CD4-positive, alpha-beta memory T cell (primary cell): Measurements from ENCODE around the gene NDUFS1. TPM values are rescaled to one million over a fixed set of nuclear protein-coding genes. Genes with fewer than 3 reads are reported as not detected.
"Not testable (repeated sequence)": the region's sequence is repeated elsewhere in the genome, so short reads cannot be mapped to it uniquely, and the experiment has no call there.

Experiments
- CTCF ChIA-PET: fragments of 350-600 bp; sonication (Branson Sonifier 250); formaldehyde crosslinking; loops from one replicate; lab custom pipeline; 2021; ENCODE audit warnings: inconsistent platforms; ENCODE audit not compliant: partially characterized antibody; lab: Charles Lee
- POLR2A ChIA-PET: fragments of 350-600 bp; sonication (Branson Sonifier 250); formaldehyde crosslinking; loops from one replicate; lab custom pipeline; 2021; ENCODE audit not compliant: partially characterized antibody; lab: Charles Lee
- DNase-seq, 5 donors: peaks; one replicate each; pipeline versions ENCODE4 v3.0.0 to v3.0.0-alpha.2; 2020 to 2022; ENCODE audit warnings: mixed read lengths in 1 of 5
- H3K27ac ChIP-seq: one replicate; pipeline ENCODE4 v1.7.0; 2013; ENCODE audit warnings: low read depth, low read length
- H3K27me3 ChIP-seq: 2 replicates; pipeline ENCODE4 v1.7.0; 2013; ENCODE audit warnings: mild to moderate bottlenecking, low read length, moderate library complexity; ENCODE audit not compliant: insufficient read depth
- H3K36me3 ChIP-seq: 2 replicates; pipeline ENCODE4 v1.7.0; 2013; ENCODE audit warnings: mild to moderate bottlenecking, low read length, moderate library complexity; ENCODE audit not compliant: insufficient read depth
- H3K4me1 ChIP-seq: 2 replicates; pipeline ENCODE4 v1.7.0; 2013; ENCODE audit warnings: mild to moderate bottlenecking, low read length, moderate library complexity; ENCODE audit not compliant: insufficient read depth
- H3K4me3 ChIP-seq, 2 donors: one replicate each; pipeline ENCODE4 v1.7.0; 2013; ENCODE audit warnings: low read length in 2 of 2, mild to moderate bottlenecking in 1 of 2
- H3K9me3 ChIP-seq, 2 donors: one replicate each; pipeline ENCODE4 v1.7.0; 2013; ENCODE audit warnings: low read length in 2 of 2, control low read depth in 1 of 2; ENCODE audit not compliant: control insufficient read depth in 1 of 2
- H3K27ac Mint-ChIP-seq, 7 donors: one replicate each; pipeline ENCODE4 v1.8.0; 2020 to 2021; ENCODE audit warnings: mixed read lengths in 7 of 7, mild to moderate bottlenecking in 6 of 7, inconsistent platforms in 3 of 7, moderate library complexity in 3 of 7
- H3K27me3 Mint-ChIP-seq, 2 donors: one replicate each; pipeline ENCODE4 v1.8.0; 2020 to 2021; ENCODE audit warnings: mixed read lengths in 2 of 2
- H3K36me3 Mint-ChIP-seq, 2 donors: one replicate each; pipeline ENCODE4 v1.8.0; 2020 to 2021; ENCODE audit warnings: mixed read lengths in 2 of 2, inconsistent platforms in 1 of 2, mild to moderate bottlenecking in 1 of 2
- H3K4me1 Mint-ChIP-seq, 4 donors: one replicate each; pipeline ENCODE4 v1.8.0; 2020 to 2021; ENCODE audit warnings: mixed read lengths in 4 of 4, mild to moderate bottlenecking in 1 of 4
- H3K4me3 Mint-ChIP-seq, 8 donors: one replicate each; pipeline ENCODE4 v1.8.0; 2020 to 2021; ENCODE audit warnings: mixed read lengths in 8 of 8, mild to moderate bottlenecking in 7 of 8, moderate library complexity in 6 of 8, inconsistent platforms in 3 of 8
- H3K9me3 Mint-ChIP-seq, 8 donors: one replicate each; pipeline ENCODE4 v1.8.0; 2020 to 2021; ENCODE audit warnings: mixed read lengths in 8 of 8, mild to moderate bottlenecking in 5 of 8, inconsistent platforms in 3 of 8, moderate library complexity in 1 of 8
- intact Hi-C: fragments of 100-400 bp; cut with micrococcal nuclease; formaldehyde crosslinking; loops from one replicate; pipeline ENCODE4 v1.15.1; 2023
- polyA plus RNA-seq, 2 donors: library from polyadenylated mRNA; unstranded; fragments of 300-500 nt; fragmentation: Illumina TruSeq; gene quantifications; one replicate each; pipeline ENCODE4 v1.2.3, GENCODE V29; 2021
- total RNA-seq, 2 experiments: library from RNA; stranded (reverse); gene quantifications; one replicate each; pipeline ENCODE4 v1.2.3, GENCODE V29; 2021

Gene NDUFS1
- total and polyA plus RNA-seq, 4 experiments from 2014 or later: 32.1 to 57.6 (median 52.8) TPM

DNA sequence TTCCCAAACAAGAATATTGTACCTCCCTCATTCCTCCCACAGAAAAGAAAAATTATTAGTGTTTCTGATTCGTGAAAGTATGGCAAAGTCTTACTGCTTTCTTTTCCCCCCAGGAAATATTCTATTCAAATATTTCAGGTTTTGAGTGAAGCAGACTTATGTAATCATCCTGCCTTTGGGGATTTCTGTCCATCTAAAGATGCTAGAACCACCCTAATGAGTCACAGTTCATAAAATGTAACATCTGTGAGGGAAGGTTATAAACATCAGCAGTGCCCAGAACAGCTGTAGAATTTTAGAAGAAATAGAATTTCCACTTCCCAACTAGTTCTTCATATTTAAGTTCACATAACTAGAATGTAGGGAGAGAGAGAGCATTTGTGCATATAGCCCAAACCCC, 39.4 kb upstream of the NDUFS1 start:
- Mint-ChIP-seq H3K9me3 (peaks cover 0 to 2% (median 0%) of the 10 kb centered on the region in 8 donors), H3K4me1 (no peaks in the 10 kb centered on the region), H3K27me3 (peaks cover 10 to 14% of the 10 kb centered on the region in 2 donors), H3K36me3 (no peaks in the 10 kb centered on the region), H3K4me3 (no peak overlapping the region), H3K27ac (no peak overlapping the region)
- CTCF ChIA-PET: no interaction called here
- H3K9me3 ChIP-seq: no peaks in the 10 kb centered on the region
- H3K4me1 ChIP-seq: no peaks in the 10 kb centered on the region
- no peaks in the 10 kb centered on the region for H3K27me3 ChIP-seq
- H3K36me3 ChIP-seq: no peaks in the 10 kb centered on the region
- POLR2A ChIA-PET: no interaction called here
- intact Hi-C loops: no loop called here
- H3K4me3 ChIP-seq: no peak overlapping the region
- no peak for DNase-seq
- H3K27ac ChIP-seq: no peak overlapping the region

DNA sequence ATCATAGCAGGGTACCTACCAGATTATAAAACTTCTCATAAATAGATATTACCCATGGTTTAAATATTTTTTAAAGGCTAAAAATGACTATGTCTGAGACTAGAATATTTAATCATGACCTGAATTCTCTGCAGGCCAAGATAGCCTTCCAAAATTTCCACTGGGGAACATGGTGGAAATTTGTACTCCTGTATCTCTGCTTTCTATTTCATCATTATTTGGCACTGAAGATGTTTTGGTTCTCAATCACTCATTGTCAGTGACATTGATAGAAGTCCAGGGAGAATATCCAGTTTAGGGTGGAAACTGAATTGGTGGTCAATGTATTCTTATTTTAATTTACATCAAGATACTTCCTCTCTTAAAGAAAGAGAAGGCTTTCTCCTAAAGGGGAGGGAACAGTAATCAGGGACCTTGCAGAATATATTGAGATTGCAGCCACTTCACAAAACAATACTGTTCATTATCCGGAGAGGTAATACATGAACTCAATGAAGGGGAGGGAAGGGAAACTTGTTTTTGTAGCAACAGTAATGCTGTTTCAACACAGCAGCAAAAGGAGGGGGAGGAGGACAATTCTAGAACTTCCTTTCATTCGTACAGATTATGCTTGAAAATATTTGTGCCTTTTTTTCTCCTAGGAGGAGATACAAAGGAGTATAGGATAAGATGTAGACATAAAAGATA, 34.6 kb upstream of the NDUFS1 start:
- Histone ChIP-seq H3K4me1 (no peaks in the 10 kb centered on the region), H3K36me3 (no peaks in the 10 kb centered on the region), H3K9me3 (no peaks in the 10 kb centered on the region), H3K27me3 (no peaks in the 10 kb centered on the region), H3K27ac (no peak overlapping the region), H3K4me3 (no peak overlapping the region)
- Mint-ChIP-seq H3K9me3 (no peaks in the 10 kb centered on the region), H3K36me3 (no peaks in the 10 kb centered on the region), H3K4me3 (no peak overlapping the region), H3K27ac (no peak overlapping the region), H3K4me1 (peaks cover 0 to 3% (median under 1%) of the 10 kb centered on the region in 4 donors), H3K27me3 (peaks cover 8 to 10% of the 10 kb centered on the region in 2 donors)
- POLR2A ChIA-PET: no interaction called here
- CTCF ChIA-PET: no interaction called here
- intact Hi-C loops: no loop called here
- no peak for DNase-seq

DNA sequence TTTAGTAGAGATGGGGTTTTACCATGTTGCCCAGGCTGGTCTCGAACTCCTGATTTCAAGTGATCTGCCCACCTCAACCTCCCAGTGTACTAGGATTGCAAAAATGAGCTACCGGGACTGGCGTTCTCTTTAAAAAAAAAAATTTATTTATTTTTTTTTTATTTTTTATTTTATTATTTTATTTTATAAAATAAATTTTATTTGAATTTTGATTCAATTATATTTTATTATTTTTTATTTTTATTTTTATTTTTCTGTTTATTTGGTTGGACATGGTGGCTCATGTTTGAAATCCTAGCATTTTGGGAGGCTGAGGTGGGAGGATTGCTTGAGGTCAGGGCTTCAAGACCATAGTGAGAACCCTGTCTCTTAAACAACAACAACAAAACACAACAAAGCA, 32.9 kb upstream of the NDUFS1 start:
- no peak overlapping the region for H3K27ac ChIP-seq
- no peaks in the 10 kb centered on the region for H3K27me3 ChIP-seq
- H3K4me1 ChIP-seq: no peaks in the 10 kb centered on the region
- no peaks in the 10 kb centered on the region for H3K9me3 Mint-ChIP-seq
- H3K36me3 Mint-ChIP-seq: no peaks in the 10 kb centered on the region
- no peak for DNase-seq
- H3K27me3 Mint-ChIP-seq: peaks cover 4 to 7% of the 10 kb centered on the region in 2 donors
- no peak overlapping the region for H3K4me3 ChIP-seq
- H3K27ac Mint-ChIP-seq: no peak overlapping the region
- no peak overlapping the region for H3K4me3 Mint-ChIP-seq
- ChIA-PET CTCF (interaction anchor here (0.7 kb wide), 1 partner anchor 256 kb away, joined by 3 read pairs; no protein-coding TSS in a partner anchor), POLR2A (no interaction called here)
- intact Hi-C loops: no loop called here
- H3K36me3 ChIP-seq: no peaks in the 10 kb centered on the region
- peaks cover 0 to 3% (median under 1%) of the 10 kb centered on the region in 4 donors for H3K4me1 Mint-ChIP-seq
- no peaks in the 10 kb centered on the region for H3K9me3 ChIP-seq

DNA sequence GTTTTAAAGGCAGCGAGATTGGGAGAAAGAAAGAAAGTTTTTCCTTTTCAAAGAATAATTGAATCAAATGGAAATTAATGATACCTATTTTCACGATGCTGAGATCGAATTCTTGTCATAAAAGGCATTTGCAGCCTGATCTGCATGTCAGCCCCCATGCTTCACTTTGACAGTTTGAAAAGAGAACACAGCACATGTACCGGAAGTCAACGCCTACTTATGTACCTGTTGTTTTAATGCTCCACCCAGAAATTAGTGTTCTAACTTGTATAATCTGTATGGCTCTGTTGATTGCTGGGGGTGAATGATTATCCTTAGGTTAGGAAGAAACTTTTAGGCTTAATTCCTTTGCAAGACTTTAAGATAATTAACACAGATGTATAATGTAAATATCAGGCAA, 31.4 kb upstream of the NDUFS1 start:
- Histone ChIP-seq H3K9me3 (no peaks in the 10 kb centered on the region), H3K36me3 (no peaks in the 10 kb centered on the region), H3K27ac (no peak overlapping the region), H3K27me3 (no peaks in the 10 kb centered on the region), H3K4me1 (no peaks in the 10 kb centered on the region), H3K4me3 (no peak overlapping the region)
- intact Hi-C loops: no loop called here
- peaks cover 4 to 6% of the 10 kb centered on the region in 2 donors for H3K27me3 Mint-ChIP-seq
- CTCF ChIA-PET: no interaction called here
- no peak overlapping the region for H3K4me3 Mint-ChIP-seq
- no peak overlapping the region for H3K27ac Mint-ChIP-seq
- DNase-seq: no peak
- H3K36me3 Mint-ChIP-seq: no peaks in the 10 kb centered on the region
- H3K9me3 Mint-ChIP-seq: no peaks in the 10 kb centered on the region
- peaks cover 0 to 3% (median under 1%) of the 10 kb centered on the region in 4 donors for H3K4me1 Mint-ChIP-seq
- POLR2A ChIA-PET: no interaction called here

DNA sequence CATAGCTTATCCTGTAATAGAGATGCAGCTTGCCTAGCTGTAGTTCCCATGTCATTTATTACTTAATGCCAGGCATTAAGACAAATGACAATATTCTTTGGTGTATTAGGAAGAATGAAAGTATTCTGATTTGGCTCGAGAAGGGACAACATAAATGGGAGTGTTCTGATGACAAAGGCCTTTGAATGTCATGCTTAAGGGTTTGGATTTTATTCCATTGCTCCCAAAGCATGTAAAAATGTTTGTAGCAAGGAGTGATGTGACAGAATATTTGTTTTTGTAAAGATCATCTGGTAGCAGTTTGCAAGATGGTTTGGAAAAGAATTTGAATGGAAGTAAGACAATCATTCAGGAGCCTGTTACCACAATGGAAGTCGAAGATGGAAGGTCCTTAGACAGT, 30.9 kb upstream of the NDUFS1 start:
- DNase-seq: no peak
- no peaks in the 10 kb centered on the region for H3K9me3 Mint-ChIP-seq
- H3K36me3 ChIP-seq: no peaks in the 10 kb centered on the region
- no peaks in the 10 kb centered on the region for H3K27me3 ChIP-seq
- no peak overlapping the region for H3K27ac Mint-ChIP-seq
- peaks cover 0 to 3% (median under 1%) of the 10 kb centered on the region in 4 donors for H3K4me1 Mint-ChIP-seq
- POLR2A ChIA-PET: no interaction called here
- H3K4me1 ChIP-seq: no peaks in the 10 kb centered on the region
- no peaks in the 10 kb centered on the region for H3K9me3 ChIP-seq
- no peak overlapping the region for H3K27ac ChIP-seq
- H3K27me3 Mint-ChIP-seq: peaks cover under 1 to 5% of the 10 kb centered on the region in 2 donors
- intact Hi-C loops: no loop called here
- no peak overlapping the region for H3K4me3 Mint-ChIP-seq
- H3K4me3 ChIP-seq: no peak overlapping the region
- no peaks in the 10 kb centered on the region for H3K36me3 Mint-ChIP-seq
- CTCF ChIA-PET: no interaction called here

DNA sequence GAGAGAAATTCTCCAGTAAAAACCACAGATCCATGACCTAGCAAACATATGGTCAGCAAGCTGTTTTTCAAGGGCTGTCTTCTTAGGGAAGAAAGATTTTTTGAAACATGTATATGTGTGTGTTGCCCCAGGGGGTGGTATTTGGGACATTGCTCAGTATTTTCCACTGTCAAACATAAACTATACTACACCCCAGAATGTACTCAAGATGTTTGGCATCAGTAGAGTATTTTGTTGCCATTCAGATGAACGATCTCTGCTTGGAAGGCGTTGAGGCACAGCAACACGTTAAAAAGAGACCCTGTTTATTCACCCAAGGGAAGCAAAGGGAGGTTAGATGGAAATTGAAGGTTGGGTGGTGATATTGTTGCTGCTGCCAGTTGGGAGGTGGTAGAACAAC, 30.4 kb upstream of the NDUFS1 start:
- ChIA-PET POLR2A (no interaction called here), CTCF (no interaction called here)
- no peak for DNase-seq
- H3K27me3 ChIP-seq: no peaks in the 10 kb centered on the region
- H3K27ac ChIP-seq: no peak overlapping the region
- H3K36me3 ChIP-seq: no peaks in the 10 kb centered on the region
- H3K4me3 ChIP-seq: no peak overlapping the region
- Mint-ChIP-seq H3K27ac (no peak overlapping the region), H3K4me1 (peaks cover 0 to 3% (median under 1%) of the 10 kb centered on the region in 4 donors), H3K4me3 (no peak overlapping the region), H3K36me3 (no peaks in the 10 kb centered on the region), H3K27me3 (peaks cover 0 to 3% of the 10 kb centered on the region in 2 donors), H3K9me3 (no peaks in the 10 kb centered on the region)
- H3K4me1 ChIP-seq: no peaks in the 10 kb centered on the region
- intact Hi-C loops: no loop called here
- no peaks in the 10 kb centered on the region for H3K9me3 ChIP-seq

DNA sequence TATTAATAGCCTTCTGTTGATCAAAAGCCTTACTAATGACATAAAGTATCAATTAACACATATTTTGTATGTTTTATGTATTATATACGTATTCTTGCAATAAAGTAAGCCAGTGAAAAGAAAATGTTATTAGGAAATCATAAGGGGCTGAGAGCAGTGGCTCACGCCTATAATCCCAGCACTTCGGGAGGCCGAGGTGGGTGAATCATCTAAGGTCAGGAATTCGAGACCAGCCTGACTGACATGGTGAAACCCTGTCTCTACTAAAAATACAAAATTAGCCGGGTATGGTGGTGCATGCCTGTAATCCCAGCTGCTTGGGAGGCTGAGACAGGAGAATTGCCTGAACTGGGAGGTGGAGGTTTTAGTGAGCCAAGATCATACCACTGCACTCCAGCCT, 22.3 kb upstream of the NDUFS1 start:
- H3K9me3 Mint-ChIP-seq, H3K4me1 ChIP-seq, H3K27ac Mint-ChIP-seq, H3K9me3 ChIP-seq, POLR2A ChIA-PET, DNase-seq, H3K4me3 Mint-ChIP-seq, H3K36me3 ChIP-seq, H3K27ac ChIP-seq, H3K4me3 ChIP-seq, intact Hi-C loops, H3K36me3 Mint-ChIP-seq, H3K4me1 Mint-ChIP-seq, H3K27me3 Mint-ChIP-seq, H3K27me3 ChIP-seq: not testable (repeated sequence)
- CTCF ChIA-PET: interaction anchor here (1.7 kb wide), 1 partner anchor 17 kb away, joined by 4 read pairs; no protein-coding TSS in a partner anchor
